Skeletal muscle tissue (tissue), 4 donors: ENCODE measurements around the gene UPK2. TPM values are rescaled to one million over a fixed set of nuclear protein-coding genes. Genes with fewer than 3 reads are reported as not detected.
A peak's percentile ranks its signal among the peaks of the same experiment; 100 is the strongest.

Source experiments
- H3K27ac ChIP-seq: one replicate; pipeline ENCODE4 v1.7.0; 2013; ENCODE audit warnings: mild to moderate bottlenecking, low read depth, low read length, inconsistent platforms
- H3K27me3 ChIP-seq, 3 donors: one replicate each; pipeline ENCODE4 v1.7.0; 2013; ENCODE audit warnings: low read length in 3 of 3; ENCODE audit not compliant: control insufficient read depth in 3 of 3, insufficient read depth in 3 of 3
- H3K36me3 ChIP-seq, 3 donors: one replicate each; pipeline ENCODE4 v1.7.0; 2013; ENCODE audit warnings: low read length in 3 of 3; ENCODE audit not compliant: control insufficient read depth in 3 of 3, insufficient read depth in 3 of 3
- H3K4me1 ChIP-seq, 3 donors: one replicate each; pipeline ENCODE4 v1.7.0; 2013; ENCODE audit warnings: low read length in 3 of 3, mild to moderate bottlenecking in 3 of 3; ENCODE audit not compliant: control insufficient read depth in 3 of 3, insufficient read depth in 3 of 3
- H3K4me3 ChIP-seq, 3 donors: one replicate each; pipeline ENCODE4 v1.7.0; 2013; ENCODE audit warnings: low read length in 3 of 3
- H3K9ac ChIP-seq, 3 donors: one replicate each; pipeline ENCODE4 v1.7.0; 2013; ENCODE audit warnings: low read length in 3 of 3, mild to moderate bottlenecking in 3 of 3, moderate library complexity in 2 of 3, low read depth in 1 of 3
- H3K9me3 ChIP-seq, 3 donors: one replicate each; pipeline ENCODE4 v1.7.0; 2013; ENCODE audit warnings: low read length in 3 of 3; ENCODE audit not compliant: control insufficient read depth in 3 of 3
- total RNA-seq: library from RNA; depleted of rRNA; stranded (reverse); fragments of >200 nt; gene quantifications from one replicate; pipeline ENCODE4 v1.2.3, GENCODE V29; 2014
- donor health status: Osteomylitis.

UPK2 gene
- total RNA-seq, 1 donor from 2014 or later: not detected

DNA sequence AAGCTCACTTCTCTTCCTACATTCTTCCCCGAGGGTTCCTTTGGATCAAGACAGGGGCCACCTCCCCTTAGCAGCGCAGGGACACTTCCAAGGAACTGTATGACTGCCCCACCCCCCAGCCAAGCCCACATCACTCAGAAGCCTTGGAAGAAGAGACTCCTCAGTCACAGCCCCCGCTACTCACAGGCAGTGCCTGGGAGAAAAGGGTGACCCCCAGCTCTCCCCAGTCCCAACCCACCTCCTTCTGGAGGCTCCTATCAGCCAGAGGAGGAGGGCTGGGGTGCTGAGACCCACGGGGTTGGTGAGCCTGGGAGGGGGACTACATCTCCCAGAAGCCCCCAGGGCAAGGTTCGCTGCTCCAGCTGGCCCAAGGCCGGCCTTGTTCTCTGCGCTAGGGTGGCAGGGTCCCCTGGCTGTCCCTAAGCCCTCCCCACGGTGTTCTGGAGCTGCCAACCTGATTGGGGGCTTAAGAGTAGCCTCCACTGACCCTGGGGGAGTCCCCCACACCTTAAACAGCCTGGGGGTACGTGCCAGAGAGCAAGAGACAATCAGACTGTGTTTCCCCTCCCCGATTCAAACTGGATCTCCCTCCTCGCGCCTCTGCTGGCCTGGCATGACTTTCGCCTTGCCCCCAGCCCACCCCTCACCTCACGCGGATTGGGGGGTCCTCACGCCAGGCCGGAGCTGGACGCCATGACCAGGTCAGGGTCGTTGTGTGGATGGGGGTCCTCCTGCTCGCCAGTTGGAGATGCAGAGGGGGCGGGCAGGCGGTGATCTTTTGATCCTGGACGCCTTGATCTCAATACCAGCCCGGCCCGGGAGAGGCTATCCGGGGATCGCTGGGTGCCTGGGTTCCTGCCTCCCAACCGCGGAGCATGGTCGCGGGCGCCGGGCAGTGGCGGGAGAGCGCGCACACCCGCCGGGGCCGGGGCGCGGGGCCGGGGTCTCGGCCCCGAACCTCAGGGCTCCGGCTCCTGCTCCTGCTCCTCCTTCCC is 31.2 kb upstream of the UPK2 start:
- Histone ChIP-seq H3K4me1 (peaks cover 64 to 78% (median 66%) of the 10 kb centered on the region in 3 donors), H3K9ac (peak overlapping the region; percentile 97 to 98 (median 98)), H3K4me3 (peak overlapping the region; percentile 89 to 98 (median 97)), H3K9me3 (no peaks in the 10 kb centered on the region), H3K36me3 (peaks cover 0 to 4% (median 2%) of the 10 kb centered on the region in 3 donors), H3K27ac (peak overlapping the region; percentile 99), H3K27me3 (no peaks in the 10 kb centered on the region)

GRCh38 chr11:118927554-118928100 is 28.5 kb upstream of the UPK2 start:
- Histone ChIP-seq H3K4me3 (peak overlapping the region; percentile 22 to 96 (median 68)), H3K4me1 (peaks cover 47 to 64% (median 48%) of the 10 kb centered on the region in 3 donors), H3K9ac (peak overlapping the region; percentile 61 to 93 (median 84)), H3K36me3 (peaks cover 0 to 4% (median 2%) of the 10 kb centered on the region in 3 donors), H3K9me3 (no peaks in the 10 kb centered on the region), H3K27ac (peak overlapping the region; percentile 100), H3K27me3 (no peaks in the 10 kb centered on the region)

- Histone ChIP-seq H3K9me3 (no peaks in the 10 kb centered on the region), H3K27me3 (no peaks in the 10 kb centered on the region), H3K9ac (peak overlapping the region; percentile 83 to 93 (median 84)), H3K4me1 (peaks cover 46 to 63% (median 47%) of the 10 kb centered on the region in 3 donors), H3K36me3 (peaks cover 0 to 4% (median 2%) of the 10 kb centered on the region in 3 donors), H3K27ac (peak overlapping the region; percentile 100), H3K4me3 (peak overlapping the region; percentile 91 to 96 (median 95))
These were observed 27.8 kb upstream of the UPK2 start for GRCh38 chr11:118928101-118928869.

DNA sequence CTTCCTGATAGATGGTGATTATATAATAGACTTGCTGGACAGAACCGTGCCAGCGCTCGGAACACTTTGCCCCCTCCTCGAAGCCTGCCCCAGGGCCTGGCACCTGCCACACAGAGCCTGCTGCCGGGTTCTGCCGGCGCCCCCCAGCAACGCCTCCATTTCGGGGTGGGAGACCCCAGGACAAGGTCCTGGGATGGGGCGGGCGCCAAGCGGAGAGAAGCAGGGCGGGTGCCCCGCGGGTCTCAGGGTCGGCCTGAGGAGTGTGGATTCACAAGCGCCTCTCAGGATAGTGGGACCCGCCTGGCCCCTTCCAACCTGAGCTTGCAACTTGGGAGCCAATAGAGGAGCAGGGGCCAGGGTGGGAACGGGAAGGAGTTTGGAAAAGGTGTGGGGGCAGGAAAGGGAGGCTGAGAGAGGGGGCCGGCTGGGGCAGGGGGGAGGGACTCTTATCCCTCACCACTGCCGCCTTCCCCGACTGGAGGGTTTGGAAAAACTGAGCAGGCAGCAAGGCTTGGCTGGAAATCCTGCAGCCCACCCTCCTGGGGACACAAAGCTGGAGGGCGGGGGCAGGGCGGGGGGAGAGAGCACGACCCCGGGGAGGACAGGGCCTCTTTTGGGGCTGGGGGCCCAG is 27.1 kb upstream of the UPK2 start:
- Histone ChIP-seq H3K9ac (peak overlapping the region; percentile 83 to 93 (median 84)), H3K27me3 (no peaks in the 10 kb centered on the region), H3K27ac (peak overlapping the region; percentile 100), H3K4me1 (peaks cover 45 to 63% (median 46%) of the 10 kb centered on the region in 3 donors), H3K4me3 (peak overlapping the region; percentile 91 to 96 (median 95)), H3K9me3 (no peaks in the 10 kb centered on the region), H3K36me3 (peaks cover 0 to 3% (median 2%) of the 10 kb centered on the region in 3 donors)

DNA sequence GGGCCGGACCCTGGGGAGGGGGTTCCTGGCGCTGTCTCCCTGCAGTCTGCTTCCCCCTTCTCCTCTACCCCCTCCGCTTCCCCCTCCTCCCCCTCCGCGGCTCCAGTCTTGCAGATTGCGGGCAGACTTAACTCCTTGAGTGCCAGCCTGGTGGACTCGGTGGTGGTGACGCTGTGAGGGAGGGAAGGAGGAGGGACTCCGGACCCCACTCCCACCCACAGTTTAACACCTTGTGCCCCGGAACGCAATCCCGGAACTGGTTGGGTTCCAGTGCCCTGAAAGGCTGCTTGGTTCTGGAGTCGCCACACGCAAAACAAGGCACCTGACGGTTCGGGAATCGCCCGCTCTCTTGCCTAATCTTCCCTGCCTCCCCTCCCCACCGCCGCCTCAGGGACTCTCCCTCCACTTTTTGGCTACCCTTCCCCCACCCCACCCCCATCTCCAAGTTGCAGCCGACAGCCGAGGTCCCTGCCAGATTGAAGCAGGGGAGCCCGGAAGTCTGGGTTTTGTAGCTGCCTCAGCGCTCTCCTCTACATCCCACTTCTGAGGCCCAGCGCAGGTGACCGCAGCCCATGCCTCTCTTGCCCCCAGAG is 26.5 kb upstream of the UPK2 start:
- peak overlapping the region; percentile 58 to 93 (median 70) for H3K9ac ChIP-seq
- no peaks in the 10 kb centered on the region for H3K9me3 ChIP-seq
- H3K36me3 ChIP-seq: peaks cover 0 to 2% (median 0%) of the 10 kb centered on the region in 3 donors
- no peaks in the 10 kb centered on the region for H3K27me3 ChIP-seq
- peak overlapping the region; percentile 100 for H3K27ac ChIP-seq
- H3K4me1 ChIP-seq: peaks cover 40 to 62% (median 42%) of the 10 kb centered on the region in 3 donors
- H3K4me3 ChIP-seq: peak overlapping the region; percentile 69 to 96 (median 95)

- H3K4me3 ChIP-seq: peak overlapping the region; percentile 69 to 96 (median 95)
- no peaks in the 10 kb centered on the region for H3K36me3 ChIP-seq
- no peaks in the 10 kb centered on the region for H3K27me3 ChIP-seq
- H3K9me3 ChIP-seq: no peaks in the 10 kb centered on the region
- H3K4me1 ChIP-seq: peaks cover 40 to 59% (median 42%) of the 10 kb centered on the region in 3 donors
- H3K27ac ChIP-seq: peak overlapping the region; percentile 100
- H3K9ac ChIP-seq: peak overlapping the region; percentile 58 to 93 (median 70)
These were observed 25.9 kb upstream of the UPK2 start for GRCh38 chr11:118930094-118930712.

GRCh38 chr11:118931571-118931970 is 24.5 kb upstream of the UPK2 start:
- no peak overlapping the region for H3K9ac ChIP-seq
- no peaks in the 10 kb centered on the region for H3K9me3 ChIP-seq
- H3K27ac ChIP-seq: no peak overlapping the region
- peaks cover 34 to 52% (median 39%) of the 10 kb centered on the region in 3 donors for H3K4me1 ChIP-seq
- H3K27me3 ChIP-seq: no peaks in the 10 kb centered on the region
- no peaks in the 10 kb centered on the region for H3K36me3 ChIP-seq
- no peak overlapping the region for H3K4me3 ChIP-seq

DNA sequence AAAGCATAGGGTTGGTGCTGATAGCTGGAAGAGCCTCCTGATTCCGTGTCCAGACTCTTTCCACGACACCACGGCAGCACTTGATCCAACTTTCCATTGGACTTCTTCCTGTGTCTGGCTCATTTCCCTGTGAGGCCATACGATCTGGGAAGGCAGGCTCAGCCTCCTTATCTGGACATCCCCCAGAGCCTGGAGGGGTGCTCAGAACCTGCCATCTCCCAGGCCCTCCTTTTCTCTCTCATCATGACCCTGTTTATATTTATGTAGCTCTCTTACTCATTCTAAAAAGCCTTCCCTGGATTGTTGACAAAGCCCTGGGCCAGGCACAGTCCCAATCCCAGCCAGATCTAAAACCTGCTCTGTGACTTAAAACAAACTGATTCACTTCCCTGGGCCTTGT is 22.6 kb upstream of the UPK2 start:
- Histone ChIP-seq H3K27ac (peak overlapping the region; percentile 76), H3K27me3 (no peaks in the 10 kb centered on the region), H3K4me1 (peaks cover 21 to 33% (median 26%) of the 10 kb centered on the region in 3 donors)

More for the DNA sequence above, 22.6 kb upstream of the UPK2 start:
- no peak overlapping the region for H3K4me3 ChIP-seq
- H3K9ac ChIP-seq: no peak overlapping the region
- H3K9me3 ChIP-seq: no peaks in the 10 kb centered on the region
- H3K36me3 ChIP-seq: no peaks in the 10 kb centered on the region
